ENCODE data around the gene TMEM254.

Gene TMEM254

GRCh38 chr10:80141696-80142460 is 63.4 kb downstream of the TMEM254 start:
- Histone ChIP-seq H3K18ac (ENCODE audit: low read length) (no peak overlapping the region), H4K8ac (ENCODE audit: low read depth, low read length) (no peak overlapping the region), H3K4me3 (ENCODE audit: low read depth, low read length) (no peak overlapping the region), H4K12ac (ENCODE audit: low read depth, low read length) (no peak overlapping the region), H3K9ac (ENCODE audit: low read length) (no peak overlapping the region), H2BK5ac (ENCODE audit: low read depth, low read length, poor library complexity) (no peak overlapping the region), H3K9me3 (ENCODE audit: insufficient read depth, low read depth, low read length) (no peaks in the 10 kb centered on the region), H3K79me2 (ENCODE audit: control insufficient read depth, insufficient read depth, low read length, poor library complexity) (no peaks in the 10 kb centered on the region), H3K23ac (ENCODE audit: low read length) (no peak overlapping the region), H2AK5ac (ENCODE audit: low read length) (no peak overlapping the region), H3K4me1 (ENCODE audit: control insufficient read depth in 1 of 2, insufficient read depth in 2 of 2, low read length in 2 of 2) (no peaks in the 10 kb centered on the region), H3K4me2 (ENCODE audit: low read length) (no peak overlapping the region), H2BK12ac (ENCODE audit: low read length) (no peak overlapping the region), H3K27me3 (ENCODE audit: insufficient read depth, low read length) (no peaks in the 10 kb centered on the region), H3K79me1 (ENCODE audit: low read length) (no peaks in the 10 kb centered on the region), H3K27ac (ENCODE audit: low read depth, low read length) (no peak overlapping the region), H3K36me3 (ENCODE audit: control insufficient read depth in 1 of 2, insufficient read depth in 2 of 2, low read length in 2 of 2) (no peaks in the 10 kb centered on the region), H2AFZ (ENCODE audit: insufficient read depth, low read length, poor library complexity) (no peak overlapping the region), H3K14ac (ENCODE audit: low read length) (no peak overlapping the region), H4K91ac (ENCODE audit: low read depth, low read length) (no peak overlapping the region), H3K4ac (ENCODE audit: low read depth, low read length) (no peak overlapping the region), H2BK120ac (ENCODE audit: insufficient read depth, low read length, poor library complexity) (no peak overlapping the region)
- WGBS (ENCODE audit: extremely low coverage, insufficient coverage, insufficient read length) = no CpG with 5 or more reads among the region's 19 CpGs
- DNase-seq = no peak
